ENCODE measurements around the gene KCNMB3. TPM values are rescaled to one million over a fixed set of nuclear protein-coding genes. Genes with fewer than 3 reads are reported as not detected.

Gene KCNMB3
- polyA plus RNA-seq, 3 donors, result 0.14 to 2.2 TPM; not detected in 1

- no peak overlapping the region for H3K4me3 Mint-ChIP-seq
- Histone ChIP-seq H3K9ac (ENCODE audit: insufficient read depth, low read length, poor library complexity, severe bottlenecking) (no peak overlapping the region), H3K4me2 (replicated peaks; ENCODE audit: extremely low read depth, low read length, poor library complexity, severe bottlenecking) (no peak overlapping the region), H3K27me3 (ENCODE audit: control insufficient read depth in 2 of 2, insufficient read depth in 2 of 2, low read length in 2 of 2) (no peaks in the 10 kb centered on the region), H3K27ac (ENCODE audit: low read depth in 1 of 2, low read length in 2 of 2) (no peak overlapping the region), H3K9me3 (replicated peaks in 1 of 2; ENCODE audit: control insufficient read depth in 1 of 2, insufficient read depth in 1 of 2, low read length in 2 of 2) (no peaks in the 10 kb centered on the region), H3K79me2 (ENCODE audit: insufficient read depth, low read length) (no peaks in the 10 kb centered on the region), H3K4me1 (ENCODE audit: control insufficient read depth in 1 of 2, insufficient read depth in 2 of 2, low read length in 2 of 2) (no peaks in the 10 kb centered on the region), H4K20me1 (ENCODE audit: insufficient read depth, low read length) (no peaks in the 10 kb centered on the region), H3K4me3 (replicated peaks in 1 of 3; ENCODE audit: low read depth in 2 of 3, low read length in 3 of 3) (no peak overlapping the region), H2AFZ (ENCODE audit: insufficient read depth, low read depth, low read length, poor library complexity, severe bottlenecking) (no peak overlapping the region), H3K36me3 (replicated peaks in 1 of 2; ENCODE audit: control insufficient read depth in 1 of 2, insufficient read depth in 2 of 2, low read length in 2 of 2) (no peaks in the 10 kb centered on the region)
- TF ChIP-seq CTCF (IDR thresholded peaks at IDR 0.05), result no peak
- intact Hi-C loops (cut with micrococcal nuclease), result no loop called here
- no CpG with 5 or more reads among the region's 4 CpGs for WGBS (ENCODE audit: insufficient coverage)
- no peaks in the 10 kb centered on the region for H3K4me1 Mint-ChIP-seq
- H3K27ac Mint-ChIP-seq, result no peak overlapping the region
- no peaks in the 10 kb centered on the region for H3K36me3 Mint-ChIP-seq
- DNase-seq, result no peak
- no peaks in the 10 kb centered on the region for H3K9me3 Mint-ChIP-seq
- H3K27me3 Mint-ChIP-seq (ENCODE audit: low read depth in 3 of 3), result peaks cover 2 to 8% (median 4%) of the 10 kb centered on the region in 3 donors
Measured at GRCh38 chr3:179278932-179279693, 28.2 kb upstream of the KCNMB3 start.

- intact Hi-C loops (cut with micrococcal nuclease), result no loop called here
- H3K9me3 Mint-ChIP-seq, result no peaks in the 10 kb centered on the region
Measured at GRCh38 chr3:179278151-179278550, 27.2 kb upstream of the KCNMB3 start.

More at GRCh38 chr3:179278151-179278550, 27.2 kb upstream of the KCNMB3 start:
- Histone ChIP-seq H3K9ac (ENCODE audit: insufficient read depth, low read length, poor library complexity, severe bottlenecking) (no peak overlapping the region), H3K36me3 (replicated peaks in 1 of 2; ENCODE audit: control insufficient read depth in 1 of 2, insufficient read depth in 2 of 2, low read length in 2 of 2) (no peaks in the 10 kb centered on the region), H2AFZ (ENCODE audit: insufficient read depth, low read depth, low read length, poor library complexity, severe bottlenecking) (no peak overlapping the region), H3K4me2 (replicated peaks; ENCODE audit: extremely low read depth, low read length, poor library complexity, severe bottlenecking) (no peak overlapping the region), H3K9me3 (replicated peaks in 1 of 2; ENCODE audit: control insufficient read depth in 1 of 2, insufficient read depth in 1 of 2, low read length in 2 of 2) (no peaks in the 10 kb centered on the region), H3K27ac (ENCODE audit: low read depth in 1 of 2, low read length in 2 of 2) (no peak overlapping the region), H3K27me3 (ENCODE audit: control insufficient read depth in 2 of 2, insufficient read depth in 2 of 2, low read length in 2 of 2) (no peaks in the 10 kb centered on the region), H3K4me1 (ENCODE audit: control insufficient read depth in 1 of 2, insufficient read depth in 2 of 2, low read length in 2 of 2) (no peaks in the 10 kb centered on the region), H4K20me1 (ENCODE audit: insufficient read depth, low read length) (no peaks in the 10 kb centered on the region), H3K79me2 (ENCODE audit: insufficient read depth, low read length) (no peaks in the 10 kb centered on the region), H3K4me3 (replicated peaks in 1 of 3; ENCODE audit: low read depth in 2 of 3, low read length in 3 of 3) (no peak overlapping the region)
- Mint-ChIP-seq H3K4me1 (no peaks in the 10 kb centered on the region), H3K27me3 (ENCODE audit: low read depth in 3 of 3) (peaks cover 2 to 5% (median 4%) of the 10 kb centered on the region in 3 donors), H3K36me3 (no peaks in the 10 kb centered on the region), H3K4me3 (no peak overlapping the region), H3K27ac (no peak overlapping the region)
- TF ChIP-seq CTCF (IDR thresholded peaks at IDR 0.05), result no peak
- no peak for DNase-seq
- no CpG with 5 or more reads among the region's 1 CpG for WGBS (ENCODE audit: insufficient coverage)

Measured in CD14-positive monocyte (primary cell).